HCT116 (cell line): Measurements from ENCODE around the gene XKR7. TPM values are rescaled to one million over a fixed set of nuclear protein-coding genes. Genes with fewer than 3 reads are reported as not detected.

Source experiments
- ATAC-seq: fragments of 200-7000 bp; cut with Tn5 transposase; 2 replicates; pipeline ENCODE4 v1.9.1; 2020; ENCODE audit warnings: mild to moderate bottlenecking, moderate library complexity
- BruUV-seq: library from RNA; stranded (reverse); fragments of 400-500 nt; replicated peaks from 2 replicates; lab custom pipeline; 2021; lab: Mats Ljungman, UMichigan
- CTCF ChIA-PET: fragments of 300-600 bp; sonication (Branson Sonifier 250); formaldehyde crosslinking; loops from one replicate; lab custom pipeline; 2021; ENCODE audit warnings: antibody characterized with exemption; lab: Charles Lee
- POLR2A ChIA-PET: fragments of 300-600, 350-600 bp; sonication (Branson Sonifier 250); formaldehyde crosslinking; loops from one replicate; lab custom pipeline; 2021; ENCODE audit warnings: antibody characterized with exemption; lab: Charles Lee
- RAD21 ChIA-PET, 2 experiments: fragments of 300-600 bp; sonication (Branson Sonifier 250); formaldehyde crosslinking; loops; one replicate each; lab custom pipeline; 2023; ENCODE audit warnings: low total read pairs in 2 of 2; ENCODE audit not compliant: uncharacterized antibody in 2 of 2, unreplicated experiment in 2 of 2, low non-redundant PET in 1 of 2; lab: Charles Lee
- DNase-seq: peaks from one replicate; pipeline ENCODE4 v3.0.0-alpha.2; 2010; ENCODE audit warnings: low read depth, low spot score
- H2AFZ ChIP-seq: fragments of 200-600 bp; shearing (Covaris generic), sonication (generic); 2 replicates; pipeline ENCODE4 v1.6.1; 2017; ENCODE audit warnings: low read depth, mixed run types, mixed read lengths, antibody characterized with exemption, low read length; ENCODE audit not compliant: poor library complexity, severe bottlenecking
- H3K27ac ChIP-seq: 2 replicates; pipeline ENCODE4 v1.5.1; 2012; ENCODE audit warnings: low read depth, low read length
- H3K27me3 ChIP-seq: fragments of 200-600 bp; sonication (generic); 2 replicates; pipeline ENCODE4 v1.6.1; 2016; ENCODE audit warnings: mixed run types, low read length, mixed read lengths; ENCODE audit not compliant: insufficient read depth
- H3K36me3 ChIP-seq, 2 experiments: fragments of 200-500 bp in 1 of 2; fragments of 200-600 bp in 1 of 2; sonication (Bioruptor generic) in 1 of 2; sonication (generic) in 1 of 2; 2 replicates each; pipeline versions ENCODE4 v1.5.1 to v1.6.1; 2014 to 2016; ENCODE audit warnings: low read length in 2 of 2, inconsistent platforms in 1 of 2, mixed read lengths in 1 of 2, mixed run types in 1 of 2; ENCODE audit not compliant: insufficient read depth in 2 of 2, control insufficient read depth in 1 of 2
- H3K4me1 ChIP-seq, 2 experiments: fragments of 200-600 bp in 1 of 2; sonication (generic) in 1 of 2; 2 replicates each; pipeline versions ENCODE4 v1.5.1 to v1.6.1; 2012 to 2017; ENCODE audit warnings: low read length in 2 of 2, inconsistent platforms in 1 of 2, mild to moderate bottlenecking in 1 of 2, mixed read lengths in 1 of 2, mixed run types in 1 of 2, moderate library complexity in 1 of 2; ENCODE audit not compliant: insufficient read depth in 2 of 2, control insufficient read depth in 1 of 2
- H3K4me2 ChIP-seq: fragments of 200-600 bp; sonication (generic); 2 replicates; pipeline ENCODE4 v1.6.1; 2017; ENCODE audit warnings: mixed run types, low read length, mixed read lengths
- H3K4me3 ChIP-seq, 2 experiments: fragments of 200-600 bp in 1 of 2; sonication (generic) in 1 of 2; replicated peaks in 1 of 2; 2 replicates each; pipeline ENCODE4 v1.5.1; 2011 to 2016; ENCODE audit warnings: low read length in 2 of 2, control low read depth in 1 of 2, low read depth in 1 of 2, mild to moderate bottlenecking in 1 of 2, mixed read lengths in 1 of 2, mixed run types in 1 of 2
- H3K79me2 ChIP-seq: fragments of 200-600 bp; sonication (generic); 2 replicates; pipeline ENCODE4 v1.6.1; 2017; ENCODE audit warnings: mild to moderate bottlenecking, mixed run types, low read length, moderate library complexity, mixed read lengths; ENCODE audit not compliant: insufficient read depth
- H3K9ac ChIP-seq: fragments of 200-600 bp; sonication (generic); 2 replicates; pipeline ENCODE4 v1.6.1; 2016; ENCODE audit warnings: low read length, mixed read lengths
- H3K9me2 ChIP-seq: fragments of 200-600 bp; sonication (generic), shearing (Covaris generic); 2 replicates; pipeline ENCODE4 v1.6.1; 2017; ENCODE audit warnings: mixed run types, mild to moderate bottlenecking, moderate library complexity; ENCODE audit not compliant: insufficient read depth
- H3K9me3 ChIP-seq, 2 experiments: fragments of 200-500 bp in 1 of 2; fragments of 200-600 bp in 1 of 2; sonication (Bioruptor generic) in 1 of 2; sonication (generic) in 1 of 2; 2 replicates each; pipeline ENCODE4 v1.6.1; 2014 to 2017; ENCODE audit warnings: low read length in 2 of 2, mixed read lengths in 2 of 2, inconsistent platforms in 1 of 2, low read depth in 1 of 2, mild to moderate bottlenecking in 1 of 2, mixed run types in 1 of 2, moderate library complexity in 1 of 2; ENCODE audit not compliant: control insufficient read depth in 1 of 2, insufficient read depth in 1 of 2
- H4K20me1 ChIP-seq: fragments of 200-600 bp; sonication (generic), shearing (Covaris generic); 2 replicates; pipeline ENCODE4 v1.6.1; 2017; ENCODE audit warnings: mixed run types, mild to moderate bottlenecking, moderate library complexity; ENCODE audit not compliant: insufficient read depth
- CBX3 ChIP-seq: IDR thresholded peaks from 2 replicates; pipeline ENCODE4 v1.6.1; 2012; ENCODE audit warnings: low read depth
- CEBPB ChIP-seq: IDR thresholded peaks from 2 replicates; pipeline ENCODE4 v1.6.1; 2012; ENCODE audit warnings: low read depth
- ELF1 ChIP-seq: IDR thresholded peaks from 2 replicates; pipeline ENCODE4 v1.6.1; 2012; ENCODE audit warnings: low read depth, borderline replicate concordance
- FOSL1 ChIP-seq: IDR thresholded peaks from 2 replicates; pipeline ENCODE4 v1.6.1; 2012; ENCODE audit warnings: low read depth
- POLR2A ChIP-seq: IDR thresholded peaks from 2 replicates; pipeline ENCODE4 v1.7.0; 2011; ENCODE audit warnings: borderline replicate concordance; ENCODE audit not compliant: insufficient read depth, insufficient read length; ENCODE audit errors: extremely low read depth
- POLR2AphosphoS5 ChIP-seq: IDR thresholded peaks from 2 replicates; pipeline ENCODE4 v1.6.1; 2011; ENCODE audit warnings: mild to moderate bottlenecking, low read depth, low read length, moderate library complexity
- RAD21 ChIP-seq: IDR thresholded peaks from 2 replicates; pipeline ENCODE4 v1.6.1; 2012; ENCODE audit warnings: low read depth, mild to moderate bottlenecking
- SRF ChIP-seq: IDR thresholded peaks from 2 replicates; pipeline ENCODE4 v1.6.1; 2012; ENCODE audit warnings: low read depth
- TCF7L2 ChIP-seq: IDR thresholded peaks from 2 replicates; pipeline ENCODE4 v1.7.0; 2011; ENCODE audit warnings: borderline replicate concordance, inconsistent platforms; ENCODE audit not compliant: insufficient read depth, insufficient read length; ENCODE audit errors: extremely low read depth
- YY1 ChIP-seq: IDR thresholded peaks from 2 replicates; pipeline ENCODE4 v1.6.1; 2011; ENCODE audit warnings: low read length, low read depth, moderate library complexity, mild to moderate bottlenecking; ENCODE audit not compliant: insufficient replicate concordance; ENCODE audit errors: extremely low read depth
- ZFX ChIP-seq: fragments of 450-650 bp; IDR thresholded peaks from 2 replicates; pipeline ENCODE4 v1.6.1; 2017
- intact Hi-C: fragments of 100-400 bp; cut with micrococcal nuclease; formaldehyde crosslinking; loops from 2 replicates; pipeline ENCODE4 v1.10.0; 2022
- total RNA-seq: library from RNA; stranded (reverse); gene quantifications from one replicate; pipeline ENCODE4 v1.2.1, GENCODE V29; 2021; ENCODE audit not compliant: unreplicated experiment
- TF ChIP-seq, protein P1 (sequence below), 3 experiments: fragments of 200-600 bp in 1 of 3; sonication (generic) in 1 of 3; IDR thresholded peaks in 2 of 3; conservative IDR thresholded peaks in 1 of 3; 2 replicates each; pipeline ENCODE4 v1.5.1; 2012 to 2017; ENCODE audit warnings: low read depth in 2 of 3, low read length in 2 of 3, antibody characterized with exemption in 1 of 3, borderline replicate concordance in 1 of 3, control low read depth in 1 of 3, mild to moderate bottlenecking in 1 of 3, mixed read lengths in 1 of 3, mixed run types in 1 of 3, moderate library complexity in 1 of 3; ENCODE audit not compliant: insufficient read depth in 1 of 3
- TF ChIP-seq, protein P2 (sequence below): IDR thresholded peaks from 2 replicates; pipeline ENCODE4 v1.6.1; 2012
- TF ChIP-seq, protein P3 (sequence below): IDR thresholded peaks from 2 replicates; pipeline ENCODE4 v1.6.1; 2011; ENCODE audit warnings: mild to moderate bottlenecking, low read length, moderate library complexity; ENCODE audit not compliant: insufficient replicate concordance; ENCODE audit errors: extremely low read depth

Gene XKR7
- total RNA-seq, 1 experiment from 2014 or later, result not detected

DNA sequence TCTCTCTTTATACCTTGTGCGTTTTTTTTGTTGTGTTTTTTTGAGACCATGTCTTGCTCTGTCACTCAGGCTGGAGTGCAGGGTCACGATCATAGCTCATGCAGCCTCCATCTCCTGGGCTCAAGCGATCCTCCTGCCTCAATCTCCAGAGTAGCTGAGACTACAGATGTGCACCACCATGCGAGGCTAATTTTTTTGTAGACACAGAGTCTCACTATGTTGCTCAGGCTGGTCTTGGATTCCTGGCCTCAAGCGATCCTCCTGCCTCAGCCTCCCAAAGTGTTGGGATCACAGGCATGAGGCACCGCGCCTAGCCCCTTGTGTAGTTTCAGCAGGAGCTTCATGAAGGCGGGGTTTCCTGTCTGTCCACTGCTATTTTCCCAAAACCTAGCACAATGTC is 43.4 kb upstream of the XKR7 start:
- Histone ChIP-seq H3K9me3 (no peaks in the 10 kb centered on the region), H3K27me3 (no peaks in the 10 kb centered on the region), H2AFZ (no peak overlapping the region), H3K9me2 (no peaks in the 10 kb centered on the region), H4K20me1 (no peaks in the 10 kb centered on the region), H3K9ac (no peak overlapping the region), H3K4me2 (no peak overlapping the region), H3K36me3 (no peaks in the 10 kb centered on the region), H3K4me1 (peaks cover 4 to 9% of the 10 kb centered on the region in 2 experiments), H3K27ac (no peak overlapping the region), H3K79me2 (no peaks in the 10 kb centered on the region), H3K4me3 (no peak overlapping the region)
- CTCF ChIA-PET, result no interaction called here
- intact Hi-C loops, result no loop called here
- no TSS peak for BruUV-seq
- TF ChIP-seq FOSL1, result no peak
- TF ChIP-seq POLR2A, result no peak
- TF ChIP-seq ZFX, result no peak
- TF ChIP-seq, protein P1, sequence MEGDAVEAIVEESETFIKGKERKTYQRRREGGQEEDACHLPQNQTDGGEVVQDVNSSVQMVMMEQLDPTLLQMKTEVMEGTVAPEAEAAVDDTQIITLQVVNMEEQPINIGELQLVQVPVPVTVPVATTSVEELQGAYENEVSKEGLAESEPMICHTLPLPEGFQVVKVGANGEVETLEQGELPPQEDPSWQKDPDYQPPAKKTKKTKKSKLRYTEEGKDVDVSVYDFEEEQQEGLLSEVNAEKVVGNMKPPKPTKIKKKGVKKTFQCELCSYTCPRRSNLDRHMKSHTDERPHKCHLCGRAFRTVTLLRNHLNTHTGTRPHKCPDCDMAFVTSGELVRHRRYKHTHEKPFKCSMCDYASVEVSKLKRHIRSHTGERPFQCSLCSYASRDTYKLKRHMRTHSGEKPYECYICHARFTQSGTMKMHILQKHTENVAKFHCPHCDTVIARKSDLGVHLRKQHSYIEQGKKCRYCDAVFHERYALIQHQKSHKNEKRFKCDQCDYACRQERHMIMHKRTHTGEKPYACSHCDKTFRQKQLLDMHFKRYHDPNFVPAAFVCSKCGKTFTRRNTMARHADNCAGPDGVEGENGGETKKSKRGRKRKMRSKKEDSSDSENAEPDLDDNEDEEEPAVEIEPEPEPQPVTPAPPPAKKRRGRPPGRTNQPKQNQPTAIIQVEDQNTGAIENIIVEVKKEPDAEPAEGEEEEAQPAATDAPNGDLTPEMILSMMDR (IDR thresholded peaks at IDR 0.05 in 2 of 3, conservative IDR thresholded peaks at IDR 0.05 in 1 of 3; ENCODE audit: borderline replicate concordance in 1 of 3, insufficient read depth in 1 of 3, low read depth in 2 of 3, low read length in 2 of 3), result no peak
- no peak for TF ChIP-seq CBX3
- TF ChIP-seq, protein P2, sequence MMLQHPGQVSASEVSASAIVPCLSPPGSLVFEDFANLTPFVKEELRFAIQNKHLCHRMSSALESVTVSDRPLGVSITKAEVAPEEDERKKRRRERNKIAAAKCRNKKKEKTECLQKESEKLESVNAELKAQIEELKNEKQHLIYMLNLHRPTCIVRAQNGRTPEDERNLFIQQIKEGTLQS, result no peak
- TF ChIP-seq, protein P3, sequence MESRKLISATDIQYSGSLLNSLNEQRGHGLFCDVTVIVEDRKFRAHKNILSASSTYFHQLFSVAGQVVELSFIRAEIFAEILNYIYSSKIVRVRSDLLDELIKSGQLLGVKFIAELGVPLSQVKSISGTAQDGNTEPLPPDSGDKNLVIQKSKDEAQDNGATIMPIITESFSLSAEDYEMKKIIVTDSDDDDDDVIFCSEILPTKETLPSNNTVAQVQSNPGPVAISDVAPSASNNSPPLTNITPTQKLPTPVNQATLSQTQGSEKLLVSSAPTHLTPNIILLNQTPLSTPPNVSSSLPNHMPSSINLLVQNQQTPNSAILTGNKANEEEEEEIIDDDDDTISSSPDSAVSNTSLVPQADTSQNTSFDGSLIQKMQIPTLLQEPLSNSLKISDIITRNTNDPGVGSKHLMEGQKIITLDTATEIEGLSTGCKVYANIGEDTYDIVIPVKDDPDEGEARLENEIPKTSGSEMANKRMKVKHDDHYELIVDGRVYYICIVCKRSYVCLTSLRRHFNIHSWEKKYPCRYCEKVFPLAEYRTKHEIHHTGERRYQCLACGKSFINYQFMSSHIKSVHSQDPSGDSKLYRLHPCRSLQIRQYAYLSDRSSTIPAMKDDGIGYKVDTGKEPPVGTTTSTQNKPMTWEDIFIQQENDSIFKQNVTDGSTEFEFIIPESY, result no peak
- TF ChIP-seq RAD21, result no peak
- TF ChIP-seq TCF7L2, result no peak
- no peak for TF ChIP-seq SRF
- TF ChIP-seq CEBPB, result no peak
- no peak for TF ChIP-seq POLR2AphosphoS5
- TF ChIP-seq ELF1, result no peak
- TF ChIP-seq YY1, result no peak
- POLR2A ChIA-PET, result no interaction called here
- DNase-seq (no peak), ATAC-seq (no peak)
- RAD21 ChIA-PET, result no interaction called here
